GM23248 (cell line): ENCODE measurements around the gene LYVE1.

Experiments
- EZH2 ChIP-seq: fragments of 200-600 bp; sonication (generic); IDR thresholded peaks from 2 replicates; pipeline ENCODE4 v1.6.1; 2018; ENCODE audit warnings: antibody characterized with exemption, mild to moderate bottlenecking; ENCODE audit not compliant: insufficient read depth, poor library complexity, severe bottlenecking
- EZH2phosphoT487 ChIP-seq: fragments of 200-600 bp; sonication (generic); IDR thresholded peaks from 2 replicates; pipeline ENCODE4 v1.6.1; 2018; ENCODE audit warnings: antibody characterized with exemption, moderate library complexity, mild to moderate bottlenecking, low read depth; ENCODE audit not compliant: insufficient read depth

GRCh38 chr11:10533323-10533722 is 35.1 kb downstream of the LYVE1 start:
- no peak for TF ChIP-seq EZH2
- no peak for TF ChIP-seq EZH2phosphoT487
